HepG2 (cell line): ENCODE data around the gene ZFHX3. TPM values are rescaled to one million over a fixed set of nuclear protein-coding genes. Genes with fewer than 3 reads are reported as not detected.

ENCODE experiments used
- AGO1 ChIP-seq: fragments of 200-400 bp; formaldehyde crosslinking; IDR thresholded peaks from 2 replicates; pipeline ENCODE4 v1.6.1; 2017; ENCODE audit warnings: mild to moderate bottlenecking, low read depth, low read length, moderate library complexity; ENCODE audit not compliant: poor library complexity, severe bottlenecking
- ARNT2 ChIP-seq: sonication (generic); formaldehyde crosslinking; IDR thresholded peaks from 2 replicates; pipeline ENCODE4 v1.8.0; 2022; ENCODE audit warnings: mild to moderate bottlenecking, low read depth, missing genetic modification reagents, moderate library complexity
- DRAP1 ChIP-seq: IDR thresholded peaks from 2 replicates; pipeline ENCODE4 v1.6.1; 2016; ENCODE audit warnings: missing genetic modification reagents, missing compliant biosample characterization
- EP300 ChIP-seq, 3 experiments: sonication (generic) in 1 of 3; formaldehyde crosslinking in 1 of 3; IDR thresholded peaks; 2 replicates each; pipeline versions ENCODE4 v1.5.1 to v1.6.1; 2011 to 2020; ENCODE audit warnings: low read depth in 2 of 3, low read length in 2 of 3, borderline replicate concordance in 1 of 3, improper control_type of control experiment in 1 of 3, mild to moderate bottlenecking in 1 of 3, missing genetic modification reagents in 1 of 3, moderate library complexity in 1 of 3
- HNF4G ChIP-seq, 2 experiments: sonication (generic) in 1 of 2; formaldehyde crosslinking in 1 of 2; IDR thresholded peaks; 2 replicates each; pipeline versions ENCODE4 v1.4.0 to v1.6.1; 2011 to 2020; ENCODE audit warnings: borderline replicate concordance in 2 of 2, low read depth in 2 of 2, mild to moderate bottlenecking in 2 of 2, low read length in 1 of 2, missing genetic modification reagents in 1 of 2, moderate library complexity in 1 of 2
- HOXA9 ChIP-seq: sonication (generic); formaldehyde crosslinking; IDR thresholded peaks from 2 replicates; pipeline ENCODE4 v1.8.1; 2022; ENCODE audit warnings: missing genetic modification reagents, mild to moderate bottlenecking, moderate library complexity, borderline replicate concordance
- MATR3 ChIP-seq: sonication (generic); formaldehyde crosslinking; IDR thresholded peaks from 2 replicates; pipeline ENCODE4 v1.4.0; 2020; ENCODE audit warnings: missing genetic modification reagents
- MTA1 ChIP-seq: sonication (generic); formaldehyde crosslinking; IDR thresholded peaks from 2 replicates; pipeline ENCODE4 v1.4.0; 2020; ENCODE audit warnings: missing genetic modification reagents, mild to moderate bottlenecking, borderline replicate concordance
- PAWR ChIP-seq: sonication (generic); formaldehyde crosslinking; IDR thresholded peaks from 2 replicates; pipeline ENCODE4 v1.4.0; 2020; ENCODE audit warnings: missing genetic modification reagents, mild to moderate bottlenecking, borderline replicate concordance
- SRSF1 ChIP-seq: fragments of 200-400 bp; formaldehyde crosslinking; optimal IDR thresholded peaks from 2 replicates; pipeline ENCODE3; 2017; ENCODE audit warnings: mild to moderate bottlenecking, low read depth, low read length, moderate library complexity
- ZBTB21 ChIP-seq: sonication (generic); formaldehyde crosslinking; IDR thresholded peaks from 2 replicates; pipeline ENCODE4 v1.4.0; 2020; ENCODE audit warnings: missing genetic modification reagents
- ZBTB38 ChIP-seq: sonication (generic); formaldehyde crosslinking; IDR thresholded peaks from 2 replicates; pipeline ENCODE4 v1.5.1; 2020; ENCODE audit warnings: mild to moderate bottlenecking, missing genetic modification reagents
- ZBTB42 ChIP-seq: sonication (generic); formaldehyde crosslinking; IDR thresholded peaks from 2 replicates; pipeline ENCODE4 v1.5.0; 2020; ENCODE audit warnings: mild to moderate bottlenecking, missing genetic modification reagents
- ZNF205 ChIP-seq: IDR thresholded peaks from 2 replicates; pipeline ENCODE4 v1.6.1; 2018; ENCODE audit warnings: missing biosample characterization, missing genetic modification reagents
- ZNF260 ChIP-seq: sonication (generic); formaldehyde crosslinking; IDR thresholded peaks from 2 replicates; pipeline ENCODE4 v1.4.0; 2020; ENCODE audit warnings: missing genetic modification reagents, low read depth, mild to moderate bottlenecking, borderline replicate concordance
- ZNF574 ChIP-seq: sonication (generic); formaldehyde crosslinking; IDR thresholded peaks from 2 replicates; pipeline ENCODE4 v1.4.0; 2020; ENCODE audit warnings: missing genetic modification reagents
- ZNF598 ChIP-seq: sonication (generic); formaldehyde crosslinking; IDR thresholded peaks from 2 replicates; pipeline ENCODE4 v1.5.1; 2020; ENCODE audit warnings: mild to moderate bottlenecking, missing genetic modification reagents, borderline replicate concordance
- ZNF713 ChIP-seq: sonication (generic); formaldehyde crosslinking; IDR thresholded peaks from 2 replicates; pipeline ENCODE4 v1.4.0; 2020; ENCODE audit warnings: mild to moderate bottlenecking, missing genetic modification reagents
- ZNF777 ChIP-seq: sonication (generic); formaldehyde crosslinking; IDR thresholded peaks from 2 replicates; pipeline ENCODE4 v1.4.0; 2020; ENCODE audit warnings: missing genetic modification reagents
- ZNF850 ChIP-seq: sonication (generic); formaldehyde crosslinking; conservative IDR thresholded peaks from 2 replicates; pipeline ENCODE4 v1.9.0; 2021; ENCODE audit warnings: mild to moderate bottlenecking, missing genetic modification reagents
- ZSCAN25 ChIP-seq: sonication (generic); formaldehyde crosslinking; IDR thresholded peaks from 2 replicates; pipeline ENCODE4 v1.8.0; 2022; ENCODE audit warnings: mild to moderate bottlenecking, missing genetic modification reagents
- polyA plus RNA-seq, 8 experiments: library from polyadenylated mRNA; depleted of rRNA in 3 of 8; stranded (reverse) in 7 of 8; unstranded in 1 of 8; fragments of >200 nt; fragmentation: Illumina TruSeq in 4 of 8; extraction: Trizol in 4 of 8; gene quantifications; 2 replicates each; pipeline versions ENCODE4 v1.2.1 to v1.2.3, GENCODE V29; 2011 to 2016; ENCODE audit warnings: low read depth in 4 of 8, missing spikeins in 1 of 8, mixed read lengths in 1 of 8; ENCODE audit not compliant: insufficient read depth in 1 of 8
- total RNA-seq, 5 experiments: library from RNA; depleted of rRNA; stranded (reverse); fragments of >200 nt; fragmentation: Illumina TruSeq; extraction: Trizol; gene quantifications; 2 replicates each; pipeline ENCODE4 v1.2.3, GENCODE V29; 2016; ENCODE audit warnings: low read depth in 1 of 5
- TF ChIP-seq, protein P1 (sequence below): sonication (generic); formaldehyde crosslinking; IDR thresholded peaks from 2 replicates; pipeline ENCODE4 v1.5.1; 2020; ENCODE audit warnings: mild to moderate bottlenecking, missing genetic modification reagents

ZFHX3 gene
- total and polyA plus RNA-seq, 2 of the 13 experiments (the other 11 are each of a cell fraction or from before 2014, with no cell fraction given): 5.0 to 6.0 TPM

- TF ChIP-seq EP300 (IDR thresholded peaks at IDR 0.05; ENCODE audit: low read depth in 2 of 2, low read length in 2 of 2) (peak; percentile 37 to 95; a peak in 3 of 4 replicates), EP300 (CRISPR knock-in tag; IDR thresholded peaks at IDR 0.05; ENCODE audit: borderline replicate concordance) (peak; percentile 92), MATR3 (no peak), ZNF777 (CRISPR knock-in tag) (no peak), ARNT2 (CRISPR knock-in tag) (peak; percentile 15; the same call in 1 of the 2 replicates), ZBTB38 (peak; percentile 61; the same call in 1 of the 2 replicates), ZNF850 (CRISPR knock-in tag) (no peak), PAWR (CRISPR knock-in tag) (no peak), HOXA9 (CRISPR knock-in tag) (no peak), DRAP1 (peak; percentile 72), SRSF1 (no peak), ZNF260 (CRISPR knock-in tag) (no peak), AGO1 (no peak), ZBTB21 (CRISPR knock-in tag) (peak; percentile 39; the same call in 1 of the 2 replicates), ZSCAN25 (CRISPR knock-in tag) (0 out of 2 replicates have a peak, but pooled peaks have one; percentile 22), ZNF574 (CRISPR knock-in tag) (0 out of 2 replicates have a peak, but pooled peaks have one; percentile 34), ZBTB42 (CRISPR knock-in tag) (0 out of 2 replicates have a peak, but pooled peaks have one; percentile 43), ZNF713 (CRISPR knock-in tag) (no peak), ZNF598 (0 out of 2 replicates have a peak, but pooled peaks have one; percentile 30), MTA1 (CRISPR knock-in tag) (no peak), HNF4G (IDR thresholded peaks at IDR 0.05; ENCODE audit: borderline replicate concordance, low read depth, low read length) (peak; percentile 65; the same call in 1 of the 2 replicates), HNF4G (CRISPR knock-in tag; IDR thresholded peaks at IDR 0.05; ENCODE audit: borderline replicate concordance, low read depth) (0 out of 2 replicates have a peak, but pooled peaks have one; percentile 68), ZNF205 (peak; percentile 82)
- TF ChIP-seq, protein P1, sequence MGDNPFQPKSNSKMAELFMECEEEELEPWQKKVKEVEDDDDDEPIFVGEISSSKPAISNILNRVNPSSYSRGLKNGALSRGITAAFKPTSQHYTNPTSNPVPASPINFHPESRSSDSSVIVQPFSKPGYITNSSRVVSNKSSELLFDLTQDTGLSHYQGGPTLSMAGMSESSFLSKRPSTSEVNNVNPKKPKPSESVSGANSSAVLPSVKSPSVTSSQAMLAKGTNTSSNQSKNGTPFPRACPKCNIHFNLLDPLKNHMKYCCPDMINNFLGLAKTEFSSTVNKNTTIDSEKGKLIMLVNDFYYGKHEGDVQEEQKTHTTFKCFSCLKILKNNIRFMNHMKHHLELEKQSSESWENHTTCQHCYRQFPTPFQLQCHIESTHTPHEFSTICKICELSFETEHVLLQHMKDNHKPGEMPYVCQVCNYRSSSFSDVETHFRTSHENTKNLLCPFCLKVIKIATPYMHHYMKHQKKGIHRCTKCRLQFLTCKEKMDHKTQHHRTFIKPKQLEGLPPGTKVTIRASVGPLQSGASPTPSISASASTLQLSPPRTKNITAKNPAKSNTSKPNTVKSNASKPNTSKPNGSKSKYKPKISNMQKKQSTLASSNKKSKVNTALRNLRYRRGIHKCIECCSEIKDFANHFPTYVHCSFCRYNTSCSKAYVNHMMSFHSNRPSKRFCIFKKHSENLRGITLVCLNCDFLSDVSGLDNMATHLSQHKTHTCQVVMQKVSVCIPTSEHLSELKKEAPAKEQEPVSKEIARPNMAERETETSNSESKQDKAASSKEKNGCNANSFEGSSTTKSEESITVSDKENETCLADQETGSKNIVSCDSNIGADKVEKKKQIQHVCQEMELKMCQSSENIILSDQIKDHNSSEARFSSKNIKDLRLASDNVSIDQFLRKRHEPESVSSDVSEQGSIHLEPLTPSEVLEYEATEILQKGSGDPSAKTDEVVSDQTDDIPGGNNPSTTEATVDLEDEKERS (CRISPR knock-in tag): 0 out of 2 replicates have a peak, but pooled peaks have one; percentile 47
Measured at GRCh38 chr16:72877374-72878028, 170.4 kb downstream of the ZFHX3 start (continued).
